ENCODE data around the gene EIF3K.
"Not testable (repeated sequence)": the region's sequence is repeated elsewhere in the genome, so short reads cannot be mapped to it uniquely, and the experiment has no call there.

The EIF3K gene

GRCh38 chr19:38618590-38619360 lies at the start of gene EIF3K:
Gene EIF3K, plus strand, starts transcription at chr19:38619188. Its CDS starts 81 bp downstream, at chr19:38619269.
- WGBS (ENCODE audit: insufficient coverage, insufficient read length) = no CpG with 5 or more reads among the region's 64 CpGs
- peaks cover 4% of the 10 kb centered on the region; the same call in 1 of the 2 replicates for H3K36me3 ChIP-seq (ENCODE audit: control insufficient read depth, insufficient read depth, low read length)
- peak within 1 kb of the TSS; percentile 77 for H3K4me3 ChIP-seq (ENCODE audit: low read length)
- H3K4me1 ChIP-seq (ENCODE audit: control insufficient read depth, insufficient read depth, low read length) = peaks cover 5% of the 10 kb centered on the region
- no peak within 1 kb of the TSS for H3K27ac ChIP-seq (ENCODE audit: low read length)
- peak; percentile 97 for DNase-seq (ENCODE audit: low read depth, low spot score)
- H3K27me3 ChIP-seq (ENCODE audit: control insufficient read depth, insufficient read depth, low read length) = no peaks in the 10 kb centered on the region
- no peaks in the 10 kb centered on the region for H3K9me3 ChIP-seq (ENCODE audit: control insufficient read depth, insufficient read depth, low read length)

- H3K4me3 ChIP-seq (ENCODE audit: low read length) = no peak overlapping the region
- WGBS (ENCODE audit: insufficient coverage, insufficient read length) = no CpG with 5 or more reads among the region's 6 CpGs
- H3K4me1 ChIP-seq (ENCODE audit: control insufficient read depth, insufficient read depth, low read length) = no peaks in the 10 kb centered on the region; the same call in 1 of the 2 replicates
- no peaks in the 10 kb centered on the region; the same call in 1 of the 2 replicates for H3K27me3 ChIP-seq (ENCODE audit: control insufficient read depth, insufficient read depth, low read length)
- H3K27ac ChIP-seq (ENCODE audit: low read length) = no peak overlapping the region
- H3K9me3 ChIP-seq (ENCODE audit: control insufficient read depth, insufficient read depth, low read length) = no peaks in the 10 kb centered on the region
- DNase-seq (ENCODE audit: low read depth, low spot score) = no peak
- H3K36me3 ChIP-seq (ENCODE audit: control insufficient read depth, insufficient read depth, low read length) = peaks cover 3% of the 10 kb centered on the region; the same call in 1 of the 2 replicates
Measured at GRCh38 chr19:38569368-38569983, 49.5 kb upstream of the EIF3K start.

GRCh38 chr19:38571682-38572081 lies 47.3 kb upstream of the EIF3K start:
- DNase-seq (ENCODE audit: low read depth, low spot score) = no peak
- H3K4me1 ChIP-seq (ENCODE audit: control insufficient read depth, insufficient read depth, low read length) = no peaks in the 10 kb centered on the region
- no peak overlapping the region for H3K27ac ChIP-seq (ENCODE audit: low read length)
- no peaks in the 10 kb centered on the region for H3K9me3 ChIP-seq (ENCODE audit: control insufficient read depth, insufficient read depth, low read length)
- H3K36me3 ChIP-seq (ENCODE audit: control insufficient read depth, insufficient read depth, low read length) = 0 out of 2 replicates have a peak, but pooled peaks cover 3% of the 10 kb centered on the region
- no peak overlapping the region for H3K4me3 ChIP-seq (ENCODE audit: low read length)
- H3K27me3 ChIP-seq (ENCODE audit: control insufficient read depth, insufficient read depth, low read length) = no peaks in the 10 kb centered on the region
- WGBS (ENCODE audit: insufficient coverage, insufficient read length) = no CpG with 5 or more reads among the region's 2 CpGs

GRCh38 chr19:38577826-38578225 lies 41.2 kb upstream of the EIF3K start:
- no CpG with 5 or more reads among the region's 11 CpGs for WGBS (ENCODE audit: insufficient coverage, insufficient read length)

GRCh38 chr19:38579304-38579703 lies 39.7 kb upstream of the EIF3K start:
- H3K27ac ChIP-seq (ENCODE audit: low read length); H3K27me3 ChIP-seq (ENCODE audit: control insufficient read depth, insufficient read depth, low read length); H3K9me3 ChIP-seq (ENCODE audit: control insufficient read depth, insufficient read depth, low read length); DNase-seq (ENCODE audit: low read depth, low spot score); H3K4me1 ChIP-seq (ENCODE audit: control insufficient read depth, insufficient read depth, low read length); H3K4me3 ChIP-seq (ENCODE audit: low read length); H3K36me3 ChIP-seq (ENCODE audit: control insufficient read depth, insufficient read depth, low read length): not testable (repeated sequence)
- no CpG with 5 or more reads among the region's 6 CpGs for WGBS (ENCODE audit: insufficient coverage, insufficient read length)

More at GRCh38 chr19:38577826-38578225, 41.2 kb upstream of the EIF3K start:
- H3K36me3 ChIP-seq (ENCODE audit: control insufficient read depth, insufficient read depth, low read length) = no peaks in the 10 kb centered on the region; the same call in 1 of the 2 replicates
- no peak overlapping the region for H3K4me3 ChIP-seq (ENCODE audit: low read length)
- H3K27me3 ChIP-seq (ENCODE audit: control insufficient read depth, insufficient read depth, low read length) = no peaks in the 10 kb centered on the region
- DNase-seq (ENCODE audit: low read depth, low spot score) = no peak
- no peak overlapping the region for H3K27ac ChIP-seq (ENCODE audit: low read length)
- no peaks in the 10 kb centered on the region for H3K4me1 ChIP-seq (ENCODE audit: control insufficient read depth, insufficient read depth, low read length)
- H3K9me3 ChIP-seq (ENCODE audit: control insufficient read depth, insufficient read depth, low read length) = no peaks in the 10 kb centered on the region

- WGBS (ENCODE audit: insufficient coverage, insufficient read length) = no CpG with 5 or more reads among the region's 15 CpGs
- no peak for DNase-seq (ENCODE audit: low read depth, low spot score)
- Histone ChIP-seq H3K4me3 (ENCODE audit: low read length) (no peak overlapping the region), H3K27me3 (ENCODE audit: control insufficient read depth, insufficient read depth, low read length) (no peaks in the 10 kb centered on the region), H3K4me1 (ENCODE audit: control insufficient read depth, insufficient read depth, low read length) (no peaks in the 10 kb centered on the region), H3K36me3 (ENCODE audit: control insufficient read depth, insufficient read depth, low read length) (no peaks in the 10 kb centered on the region; the same call in 1 of the 2 replicates), H3K9me3 (ENCODE audit: control insufficient read depth, insufficient read depth, low read length) (no peaks in the 10 kb centered on the region), H3K27ac (ENCODE audit: low read length) (no peak overlapping the region)
Measured at GRCh38 chr19:38580080-38580479, 38.9 kb upstream of the EIF3K start.

- WGBS (ENCODE audit: insufficient coverage, insufficient read length) = no CpG with 5 or more reads among the region's 14 CpGs
- Histone ChIP-seq H3K9me3 (ENCODE audit: control insufficient read depth, insufficient read depth, low read length) (no peaks in the 10 kb centered on the region), H3K4me1 (ENCODE audit: control insufficient read depth, insufficient read depth, low read length) (no peaks in the 10 kb centered on the region), H3K27ac (ENCODE audit: low read length) (no peak overlapping the region), H3K4me3 (ENCODE audit: low read length) (no peak overlapping the region), H3K36me3 (ENCODE audit: control insufficient read depth, insufficient read depth, low read length) (peaks cover 5% of the 10 kb centered on the region), H3K27me3 (ENCODE audit: control insufficient read depth, insufficient read depth, low read length) (no peaks in the 10 kb centered on the region)
- no peak for DNase-seq (ENCODE audit: low read depth, low spot score)
Measured at GRCh38 chr19:38583219-38583984, 35.6 kb upstream of the EIF3K start.

- peaks cover 5% of the 10 kb centered on the region for H3K36me3 ChIP-seq (ENCODE audit: control insufficient read depth, insufficient read depth, low read length)
- no CpG with 5 or more reads among the region's 4 CpGs for WGBS (ENCODE audit: insufficient coverage, insufficient read length)
- H3K4me1 ChIP-seq (ENCODE audit: control insufficient read depth, insufficient read depth, low read length) = no peaks in the 10 kb centered on the region
- H3K27me3 ChIP-seq (ENCODE audit: control insufficient read depth, insufficient read depth, low read length) = no peaks in the 10 kb centered on the region
- H3K9me3 ChIP-seq (ENCODE audit: control insufficient read depth, insufficient read depth, low read length) = no peaks in the 10 kb centered on the region
- DNase-seq (ENCODE audit: low read depth, low spot score) = no peak
- no peak overlapping the region for H3K4me3 ChIP-seq (ENCODE audit: low read length)
- no peak overlapping the region for H3K27ac ChIP-seq (ENCODE audit: low read length)
Measured at GRCh38 chr19:38583985-38584305, 35.0 kb upstream of the EIF3K start.

- no peaks in the 10 kb centered on the region for H3K9me3 ChIP-seq (ENCODE audit: control insufficient read depth, insufficient read depth, low read length)
- no peak overlapping the region for H3K4me3 ChIP-seq (ENCODE audit: low read length)
- DNase-seq (ENCODE audit: low read depth, low spot score) = no peak
- peaks cover 5% of the 10 kb centered on the region; the same call in 1 of the 2 replicates for H3K36me3 ChIP-seq (ENCODE audit: control insufficient read depth, insufficient read depth, low read length)
- no peaks in the 10 kb centered on the region for H3K4me1 ChIP-seq (ENCODE audit: control insufficient read depth, insufficient read depth, low read length)
- no peaks in the 10 kb centered on the region for H3K27me3 ChIP-seq (ENCODE audit: control insufficient read depth, insufficient read depth, low read length)
- no peak overlapping the region for H3K27ac ChIP-seq (ENCODE audit: low read length)
- no CpG with 5 or more reads among the region's 2 CpGs for WGBS (ENCODE audit: insufficient coverage, insufficient read length)
Measured at GRCh38 chr19:38587562-38587961, 31.4 kb upstream of the EIF3K start.

- no peaks in the 10 kb centered on the region for H3K4me1 ChIP-seq (ENCODE audit: control insufficient read depth, insufficient read depth, low read length)
- H3K4me3 ChIP-seq (ENCODE audit: low read length) = no peak overlapping the region
- WGBS (ENCODE audit: insufficient coverage, insufficient read length) = no CpG with 5 or more reads among the region's 2 CpGs
- no peaks in the 10 kb centered on the region for H3K27me3 ChIP-seq (ENCODE audit: control insufficient read depth, insufficient read depth, low read length)
- no peaks in the 10 kb centered on the region for H3K9me3 ChIP-seq (ENCODE audit: control insufficient read depth, insufficient read depth, low read length)
- no peak overlapping the region for H3K27ac ChIP-seq (ENCODE audit: low read length)
- H3K36me3 ChIP-seq (ENCODE audit: control insufficient read depth, insufficient read depth, low read length) = peaks cover 5% of the 10 kb centered on the region; the same call in 1 of the 2 replicates
- DNase-seq (ENCODE audit: low read depth, low spot score) = no peak
Measured at GRCh38 chr19:38588041-38588440, 30.9 kb upstream of the EIF3K start.

Measured in iPS DF 6.9 (cell line).